OCI-LY7 (cell line): Measurements from ENCODE around the gene SERPINB2. TPM values are rescaled to one million over a fixed set of nuclear protein-coding genes. Genes with fewer than 3 reads are reported as not detected.

ENCODE experiments used
- Bru-seq: library from RNA; stranded (reverse); fragments of 400-500 nt; gene quantifications from one replicate; lab custom pipeline; 2021; lab: Mats Ljungman, UMichigan
- BruChase-seq, 2 experiments: library from RNA; stranded (reverse); fragments of 400-500 nt; gene quantifications; one replicate each; lab custom pipeline; 2021; lab: Mats Ljungman, UMichigan
- BruUV-seq: library from RNA; stranded (reverse); fragments of 400-500 nt; replicated peaks from 2 replicates; lab custom pipeline; 2021; lab: Mats Ljungman, UMichigan
- CTCF ChIA-PET: fragments of 300-600 bp; sonication (Branson Sonifier 250); formaldehyde crosslinking; loops from one replicate; lab custom pipeline; 2022; ENCODE audit warnings: antibody characterized with exemption; ENCODE audit not compliant: unreplicated experiment; lab: Charles Lee
- POLR2A ChIA-PET: fragments of 300-600 bp; sonication (Branson Sonifier 250); formaldehyde crosslinking; loops from one replicate; lab custom pipeline; 2022; ENCODE audit warnings: antibody characterized with exemption; lab: Charles Lee
- DNase-seq: peaks from one replicate; pipeline ENCODE4 v3.0.0-alpha.2; 2015; ENCODE audit warnings: low spot score
- H2AFZ ChIP-seq: fragments of 200-600 bp; sonication (generic), shearing (Covaris generic); 2 replicates; pipeline ENCODE4 v1.6.1; 2014; ENCODE audit warnings: mild to moderate bottlenecking, antibody characterized with exemption, low read length, moderate library complexity
- H3K27ac ChIP-seq: fragments of 200-600 bp; sonication (generic); 2 replicates; pipeline ENCODE4 v1.5.1; 2014; ENCODE audit warnings: mixed run types, low read depth, mild to moderate bottlenecking, moderate library complexity, low read length, inconsistent platforms; ENCODE audit not compliant: poor library complexity, severe bottlenecking
- H3K36me3 ChIP-seq: fragments of 200-600 bp; sonication (generic); 2 replicates; pipeline ENCODE4 v1.6.1; 2014; ENCODE audit warnings: mild to moderate bottlenecking, antibody characterized with exemption, low read length, moderate library complexity, mixed read lengths; ENCODE audit not compliant: insufficient read depth
- H3K4me1 ChIP-seq: fragments of 200-600 bp; sonication (generic); 2 replicates; pipeline ENCODE4 v1.5.1; 2014; ENCODE audit warnings: mild to moderate bottlenecking, low read length; ENCODE audit not compliant: insufficient read depth, poor library complexity, severe bottlenecking
- H3K4me2 ChIP-seq: fragments of 200-600 bp; sonication (generic); 2 replicates; pipeline ENCODE4 v1.6.1; 2014; ENCODE audit warnings: mild to moderate bottlenecking, low read length
- H3K4me3 ChIP-seq: fragments of 200-600 bp; sonication (generic); 2 replicates; pipeline ENCODE4 v1.5.1; 2014; ENCODE audit warnings: mild to moderate bottlenecking, low read depth, low read length; ENCODE audit not compliant: poor library complexity, severe bottlenecking
- H3K79me2 ChIP-seq: fragments of 200-600 bp; sonication (generic); 2 replicates; pipeline ENCODE4 v1.6.1; 2016; ENCODE audit warnings: low read depth, mild to moderate bottlenecking, low read length, moderate library complexity, mixed read lengths; ENCODE audit not compliant: insufficient read depth
- H3K9me2 ChIP-seq: fragments of 200-600 bp; sonication (generic); 2 replicates; pipeline ENCODE4 v1.6.1; 2016; ENCODE audit warnings: mild to moderate bottlenecking, low read length, mixed read lengths; ENCODE audit not compliant: insufficient read depth
- H3K9me3 ChIP-seq: fragments of 200-600 bp; sonication (generic); 2 replicates; pipeline ENCODE4 v1.6.1; 2014; ENCODE audit warnings: mild to moderate bottlenecking, mixed run types, low read length, mixed read lengths
- H4K20me1 ChIP-seq: fragments of 200-600 bp; sonication (generic); 2 replicates; pipeline ENCODE4 v1.6.1; 2014; ENCODE audit warnings: mild to moderate bottlenecking, antibody characterized with exemption, low read length, moderate library complexity, mixed read lengths; ENCODE audit not compliant: insufficient read depth
- EZH2phosphoT487 ChIP-seq: fragments of 200-600 bp; sonication (generic); IDR thresholded peaks from 2 replicates; pipeline ENCODE4 v1.6.1; 2018; ENCODE audit warnings: low read depth, borderline replicate concordance, mild to moderate bottlenecking, mixed run types, antibody characterized with exemption, low read length, moderate library complexity, mixed read lengths
- intact Hi-C: fragments of 100-400 bp; cut with micrococcal nuclease; formaldehyde crosslinking; loops from one replicate; pipeline ENCODE4 v1.10.0; 2022; ENCODE audit not compliant: unreplicated experiment
- long read RNA-seq: library from polyadenylated mRNA; stranded (forward); transcript quantifications from one replicate; pipeline ENCODE4 v2.0.0, GENCODE V29; 2022
- total RNA-seq, 2 experiments: library from RNA; depleted of rRNA in 1 of 2; stranded (reverse); fragments of >200 nt in 1 of 2; shearing (Covaris generic) in 1 of 2; gene quantifications; 2 replicates each; pipeline ENCODE4 v1.2.3, GENCODE V29; 2014 to 2022
- TF ChIP-seq, protein P1 (sequence below): fragments of 200-600 bp; sonication (generic); conservative IDR thresholded peaks from 2 replicates; pipeline ENCODE4 v1.5.1; 2014; ENCODE audit warnings: mild to moderate bottlenecking, antibody characterized with exemption, low read length, moderate library complexity, mixed read lengths

The SERPINB2 gene, protein sequence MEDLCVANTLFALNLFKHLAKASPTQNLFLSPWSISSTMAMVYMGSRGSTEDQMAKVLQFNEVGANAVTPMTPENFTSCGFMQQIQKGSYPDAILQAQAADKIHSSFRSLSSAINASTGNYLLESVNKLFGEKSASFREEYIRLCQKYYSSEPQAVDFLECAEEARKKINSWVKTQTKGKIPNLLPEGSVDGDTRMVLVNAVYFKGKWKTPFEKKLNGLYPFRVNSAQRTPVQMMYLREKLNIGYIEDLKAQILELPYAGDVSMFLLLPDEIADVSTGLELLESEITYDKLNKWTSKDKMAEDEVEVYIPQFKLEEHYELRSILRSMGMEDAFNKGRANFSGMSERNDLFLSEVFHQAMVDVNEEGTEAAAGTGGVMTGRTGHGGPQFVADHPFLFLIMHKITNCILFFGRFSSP
- total RNA-seq (2014; rRNA removed; shearing (Covaris generic)) (not detected in 2 replicates), total RNA-seq (2022) (not detected in 2 replicates), Bru-seq, nascent RNA (not detected), BruChase-seq, experiment 1, labeled RNA remaining after a 6-hour chase (not detected), BruChase-seq, experiment 2, labeled RNA remaining after a 2-hour chase (not detected)
- long read RNA-seq = 0 reads

DNA sequence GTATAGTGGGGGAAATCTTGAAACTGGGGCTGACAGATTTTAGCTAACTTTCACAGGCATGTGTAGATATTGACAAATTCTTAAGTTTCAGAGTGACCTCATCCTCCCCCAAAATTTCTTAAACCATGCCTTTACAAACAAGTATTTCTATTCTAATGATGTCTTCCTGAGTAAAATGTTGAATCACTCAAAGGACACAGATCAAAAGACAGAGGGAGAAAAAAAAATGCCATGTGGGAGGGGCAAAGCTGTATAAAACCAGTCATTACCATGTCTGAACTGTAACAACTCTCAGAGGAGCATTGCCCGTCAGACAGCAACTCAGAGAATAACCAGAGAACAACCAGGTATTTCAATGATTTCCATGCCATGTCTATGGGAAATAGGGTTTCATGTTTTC lies at the start of gene SERPINB2:
Gene SERPINB2 (plus strand): TSS at position 282 of the 400 bp plus-strand sequence. CDS start 3,740 bp downstream, outside the sequence.
- ChIA-PET CTCF (no interaction called here), POLR2A (no interaction called here)
- BruUV-seq = no TSS peak
- no peak for DNase-seq
- Histone ChIP-seq H3K4me2 (no peak within 1 kb of the TSS), H3K4me3 (no peak within 1 kb of the TSS), H3K79me2 (no peaks in the 10 kb centered on the region), H2AFZ (no peak within 1 kb of the TSS), H3K4me1 (no peaks in the 10 kb centered on the region), H3K27ac (no peak within 1 kb of the TSS), H4K20me1 (no peaks in the 10 kb centered on the region), H3K9me3 (no peaks in the 10 kb centered on the region), H3K9me2 (no peaks in the 10 kb centered on the region), H3K36me3 (no peaks in the 10 kb centered on the region)
- intact Hi-C loops = no loop called here
- no peak for TF ChIP-seq EZH2phosphoT487
- TF ChIP-seq, protein P1, sequence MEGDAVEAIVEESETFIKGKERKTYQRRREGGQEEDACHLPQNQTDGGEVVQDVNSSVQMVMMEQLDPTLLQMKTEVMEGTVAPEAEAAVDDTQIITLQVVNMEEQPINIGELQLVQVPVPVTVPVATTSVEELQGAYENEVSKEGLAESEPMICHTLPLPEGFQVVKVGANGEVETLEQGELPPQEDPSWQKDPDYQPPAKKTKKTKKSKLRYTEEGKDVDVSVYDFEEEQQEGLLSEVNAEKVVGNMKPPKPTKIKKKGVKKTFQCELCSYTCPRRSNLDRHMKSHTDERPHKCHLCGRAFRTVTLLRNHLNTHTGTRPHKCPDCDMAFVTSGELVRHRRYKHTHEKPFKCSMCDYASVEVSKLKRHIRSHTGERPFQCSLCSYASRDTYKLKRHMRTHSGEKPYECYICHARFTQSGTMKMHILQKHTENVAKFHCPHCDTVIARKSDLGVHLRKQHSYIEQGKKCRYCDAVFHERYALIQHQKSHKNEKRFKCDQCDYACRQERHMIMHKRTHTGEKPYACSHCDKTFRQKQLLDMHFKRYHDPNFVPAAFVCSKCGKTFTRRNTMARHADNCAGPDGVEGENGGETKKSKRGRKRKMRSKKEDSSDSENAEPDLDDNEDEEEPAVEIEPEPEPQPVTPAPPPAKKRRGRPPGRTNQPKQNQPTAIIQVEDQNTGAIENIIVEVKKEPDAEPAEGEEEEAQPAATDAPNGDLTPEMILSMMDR = no peak

DNA sequence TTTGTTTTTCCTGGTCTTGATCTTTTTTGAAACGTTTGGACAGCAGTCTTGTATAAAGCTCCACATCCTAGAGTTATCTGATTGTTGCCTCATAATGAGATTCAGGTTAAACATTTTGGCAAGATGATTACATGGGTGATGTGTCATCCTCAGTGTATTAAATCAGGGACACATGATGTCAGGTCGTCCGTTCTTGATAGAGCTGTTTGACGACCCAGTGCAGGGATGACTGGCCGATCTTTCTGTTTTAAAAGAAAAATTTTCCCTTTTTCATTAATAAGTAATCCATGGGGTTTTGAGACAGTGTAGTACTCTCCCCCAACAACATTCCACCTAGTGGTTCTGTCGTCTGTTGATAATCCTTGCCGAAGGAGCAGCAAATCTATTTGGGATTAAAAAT lies 44.5 kb upstream of the SERPINB2 start:
- Histone ChIP-seq H4K20me1 (no peaks in the 10 kb centered on the region), H3K4me2 (no peak overlapping the region), H3K79me2 (no peaks in the 10 kb centered on the region), H3K4me1 (no peaks in the 10 kb centered on the region), H3K27ac (no peak overlapping the region), H3K9me3 (no peaks in the 10 kb centered on the region), H2AFZ (no peak overlapping the region), H3K4me3 (no peak overlapping the region), H3K36me3 (no peaks in the 10 kb centered on the region), H3K9me2 (no peaks in the 10 kb centered on the region)
- intact Hi-C loops = no loop called here
- no TSS peak for BruUV-seq
- no peak for TF ChIP-seq EZH2phosphoT487
- TF ChIP-seq, protein P1 = no peak
- no peak for DNase-seq
- ChIA-PET POLR2A (interaction anchor here (0.6 to 0.7 kb wide), 3 partner anchors 11 to 1221 kb away, joined by 3 to 5 read pairs (median 3); no protein-coding TSS in a partner anchor), CTCF (no interaction called here)

- ChIA-PET POLR2A (no interaction called here), CTCF (no interaction called here)
- Histone ChIP-seq H3K27ac (no peak overlapping the region), H3K9me2 (no peaks in the 10 kb centered on the region), H3K79me2 (no peaks in the 10 kb centered on the region), H3K9me3 (no peaks in the 10 kb centered on the region), H4K20me1 (no peaks in the 10 kb centered on the region), H3K36me3 (no peaks in the 10 kb centered on the region), H3K4me1 (no peaks in the 10 kb centered on the region), H3K4me3 (no peak overlapping the region), H2AFZ (no peak overlapping the region), H3K4me2 (no peak overlapping the region)
- BruUV-seq = no TSS peak
- TF ChIP-seq, protein P1 = peak; percentile 58; the same call in 1 of the 2 replicates
- TF ChIP-seq EZH2phosphoT487 = no peak
- DNase-seq = no peak
- intact Hi-C loops = no loop called here
Measured at GRCh38 chr18:63844254-63844653, 43.3 kb upstream of the SERPINB2 start.
